Testis (tissue), 3 donors: ENCODE results near the gene ACSM6. TPM values are rescaled to one million over a fixed set of nuclear protein-coding genes. Genes with fewer than 3 reads are reported as not detected.

ENCODE experiments used
- DNase-seq: peaks from one replicate; pipeline ENCODE4 v3.0.0-alpha.2; 2019
- H3K27ac ChIP-seq, 2 donors: fragments of 200-600 bp; sonication (generic); one replicate each; pipeline ENCODE4 v1.5.1; 2019
- H3K27me3 ChIP-seq: fragments of 200-600 bp; sonication (generic); one replicate; pipeline ENCODE4 v1.5.1; 2019
- H3K36me3 ChIP-seq: fragments of 200-600 bp; sonication (generic); one replicate; pipeline ENCODE4 v1.5.1; 2017; ENCODE audit warnings: low read depth; ENCODE audit errors: missing control alignments
- H3K4me1 ChIP-seq: fragments of 200-600 bp; sonication (generic); one replicate; pipeline ENCODE4 v1.5.1; 2019
- H3K4me3 ChIP-seq, 2 donors: fragments of 200-600 bp; sonication (generic); one replicate each; pipeline ENCODE4 v1.5.1; 2017 to 2019
- H3K9me3 ChIP-seq: fragments of 200-600 bp; sonication (generic); one replicate; pipeline ENCODE4 v1.5.1; 2017
- CTCF ChIP-seq, 3 experiments: fragments of 450-650 bp in 2 of 3; fragments of 200-600 bp in 1 of 3; sonication (generic) in 1 of 3; IDR thresholded peaks; one replicate each; pipeline ENCODE4 v1.5.1; 2016 to 2019; ENCODE audit warnings: antibody characterized with exemption in 3 of 3, mild to moderate bottlenecking in 2 of 3, moderate library complexity in 1 of 3
- POLR2A ChIP-seq: fragments of 450-650 bp; IDR thresholded peaks from one replicate; pipeline ENCODE4 v1.6.1; 2017; ENCODE audit warnings: antibody characterized with exemption, mild to moderate bottlenecking, moderate library complexity
- WGBS, 2 donors: methylation state at CpG; one replicate each; pipeline ENCODE4 v1.1.5; 2018; 5-methylcytosine and 5-hydroxymethylcytosine counted together
- intact Hi-C: fragments of 100-400 bp; cut with DNase I; formaldehyde crosslinking; loops from one replicate; pipeline ENCODE4 v1.15.1; 2023; ENCODE audit warnings: low total_unique reads
- polyA plus RNA-seq: library from polyadenylated mRNA; stranded (reverse); fragments of 350-450 nt; fragmentation: Illumina TruSeq; extraction: RNeasy Lipid Tissue Mini Kit (QIAGEN cat#74804); gene quantifications from one replicate; pipeline ENCODE4 v1.2.3, GENCODE V29; 2014; ENCODE audit warnings: low read depth, low replicate concordance; ENCODE audit not compliant: insufficient read depth
- total RNA-seq, 2 donors: library from RNA; depleted of rRNA; stranded (reverse); fragments of >200 nt; gene quantifications; one replicate each; pipeline ENCODE4 v1.2.3, GENCODE V29; 2016

The ACSM6 gene
- total and polyA plus RNA-seq, 3 donors from 2014 or later, result not detected

- Histone ChIP-seq H3K9me3 (no peaks in the 10 kb centered on the region), H3K36me3 (no peaks in the 10 kb centered on the region), H3K4me3 (no peak overlapping the region), H3K4me1 (no peaks in the 10 kb centered on the region), H3K27ac (no peak overlapping the region), H3K27me3 (no peaks in the 10 kb centered on the region)
- intact Hi-C loops, result no loop called here
- WGBS, 2 donors, result 90 to 92% methylated on average over 3 of the region's 3 CpGs
- DNase-seq, result no peak
- TF ChIP-seq POLR2A (no peak), CTCF (IDR thresholded peaks at IDR 0.05) (no peak)
These were observed 60.6 kb downstream of the ACSM6 start for GRCh38 chr10:95254629-95255028.

- intact Hi-C loops, result no loop called here
- Histone ChIP-seq H3K27ac (no peak overlapping the region), H3K4me3 (no peak overlapping the region), H3K9me3 (no peaks in the 10 kb centered on the region), H3K4me1 (no peaks in the 10 kb centered on the region), H3K27me3 (no peaks in the 10 kb centered on the region), H3K36me3 (no peaks in the 10 kb centered on the region)
- TF ChIP-seq CTCF (IDR thresholded peaks at IDR 0.05) (no peak), POLR2A (no peak)
- 98 to 100% methylated on average over 1 of the region's 1 CpG for WGBS, 2 donors
- DNase-seq, result no peak
These were observed 62.2 kb downstream of the ACSM6 start for GRCh38 chr10:95256268-95256667.

GRCh38 chr10:95257849-95258248, 63.8 kb downstream of the ACSM6 start:
- no peaks in the 10 kb centered on the region for H3K9me3 ChIP-seq
- no peak overlapping the region for H3K27ac ChIP-seq
- WGBS, 2 donors, result 94% methylated on average over 7 of the region's 7 CpGs
- intact Hi-C loops, result no loop called here
- no peaks in the 10 kb centered on the region for H3K36me3 ChIP-seq
- no peaks in the 10 kb centered on the region for H3K27me3 ChIP-seq
- no peak for DNase-seq
- TF ChIP-seq POLR2A, result no peak
- TF ChIP-seq CTCF (IDR thresholded peaks at IDR 0.05), result no peak
- H3K4me3 ChIP-seq, result no peak overlapping the region
- H3K4me1 ChIP-seq, result no peaks in the 10 kb centered on the region

GRCh38 chr10:95260397-95260881, 66.4 kb downstream of the ACSM6 start:
- Histone ChIP-seq H3K27ac (no peak overlapping the region), H3K27me3 (no peaks in the 10 kb centered on the region), H3K36me3 (no peaks in the 10 kb centered on the region), H3K4me3 (no peak overlapping the region), H3K4me1 (no peaks in the 10 kb centered on the region), H3K9me3 (no peaks in the 10 kb centered on the region)
- intact Hi-C loops, result no loop called here
- 63 to 67% methylated on average over 3 of the region's 3 CpGs for WGBS, 2 donors
- TF ChIP-seq POLR2A, result no peak
- DNase-seq, result no peak

- no peaks in the 10 kb centered on the region for H3K36me3 ChIP-seq
- no peak overlapping the region for H3K4me3 ChIP-seq
- H3K27ac ChIP-seq, result no peak overlapping the region
- intact Hi-C loops, result no loop called here
- no peaks in the 10 kb centered on the region for H3K9me3 ChIP-seq
- no peaks in the 10 kb centered on the region for H3K27me3 ChIP-seq
- TF ChIP-seq POLR2A (no peak), CTCF (IDR thresholded peaks at IDR 0.05) (no peak)
- no peak for DNase-seq
- no peaks in the 10 kb centered on the region for H3K4me1 ChIP-seq
- WGBS, 2 donors, result 72 to 82% methylated on average over 4 of the region's 4 CpGs
These were observed 67.0 kb downstream of the ACSM6 start for GRCh38 chr10:95260909-95261552.
